Fibroblast of lung (primary cell): ENCODE results near the gene TXNRD2. TPM values are rescaled to one million over a fixed set of nuclear protein-coding genes. Genes with fewer than 3 reads are reported as not detected.

ENCODE experiments used
- DNase-seq, 2 donors: peaks; one replicate each; pipeline versions ENCODE4 v3.0.0 to v3.0.0-alpha.2; 2010; ENCODE audit warnings: low read depth in 2 of 2
- H2AFZ ChIP-seq: 2 replicates; pipeline ENCODE4 v1.5.1; 2012; ENCODE audit warnings: low read length, control low read depth, inconsistent platforms
- H3K27ac ChIP-seq: 2 replicates; pipeline ENCODE4 v1.5.1; 2011; ENCODE audit warnings: low read length, control low read depth; ENCODE audit not compliant: insufficient read depth
- H3K27me3 ChIP-seq: 2 replicates; pipeline ENCODE4 v1.5.1; 2011; ENCODE audit warnings: mild to moderate bottlenecking, low read length; ENCODE audit not compliant: control insufficient read depth, insufficient read depth
- H3K36me3 ChIP-seq: 2 replicates; pipeline ENCODE4 v1.5.1; 2011; ENCODE audit warnings: low read length; ENCODE audit not compliant: control insufficient read depth, insufficient read depth
- H3K4me1 ChIP-seq: 2 replicates; pipeline ENCODE4 v1.5.1; 2011; ENCODE audit warnings: low read length; ENCODE audit not compliant: control insufficient read depth, insufficient read depth; ENCODE audit errors: extremely low read depth
- H3K4me2 ChIP-seq: 2 replicates; pipeline ENCODE4 v1.5.1; 2011; ENCODE audit warnings: low read length, control low read depth; ENCODE audit not compliant: insufficient read depth; ENCODE audit errors: extremely low read depth
- H3K4me3 ChIP-seq, 4 experiments: fragments of 200-600 bp in 1 of 4; sonication (generic) in 1 of 4; replicated peaks in 1 of 4; 2 replicates each; pipeline ENCODE4 v1.5.1; 2011 to 2016; ENCODE audit warnings: low read length in 4 of 4, low read depth in 3 of 4, mild to moderate bottlenecking in 3 of 4, control low read depth in 2 of 4, inconsistent platforms in 1 of 4, mixed read lengths in 1 of 4; ENCODE audit not compliant: insufficient read depth in 1 of 4; ENCODE audit errors: control extremely low read depth in 1 of 4
- H3K79me2 ChIP-seq: 2 replicates; pipeline ENCODE4 v1.5.1; 2012; ENCODE audit warnings: mild to moderate bottlenecking, low read length, inconsistent platforms; ENCODE audit not compliant: control insufficient read depth, insufficient read depth
- H3K9ac ChIP-seq: 2 replicates; pipeline ENCODE4 v1.5.1; 2011; ENCODE audit warnings: mild to moderate bottlenecking, low read length, control low read depth; ENCODE audit not compliant: insufficient read depth
- H3K9me3 ChIP-seq: 2 replicates; pipeline ENCODE4 v1.5.1; 2012; ENCODE audit warnings: low read depth, low read length; ENCODE audit not compliant: control insufficient read depth, insufficient read depth
- H4K20me1 ChIP-seq: 2 replicates; pipeline ENCODE4 v1.5.1; 2011; ENCODE audit warnings: low read length; ENCODE audit not compliant: control insufficient read depth, insufficient read depth; ENCODE audit errors: extremely low read depth
- EZH2 ChIP-seq: IDR thresholded peaks from 2 replicates; pipeline ENCODE4 v1.5.1; 2012; ENCODE audit warnings: low read length, control low read depth, mild to moderate bottlenecking; ENCODE audit errors: missing control alignments
- polyA plus RNA-seq, 2 donors: library from polyadenylated mRNA; depleted of rRNA in 1 of 2; stranded (reverse) in 1 of 2; unstranded in 1 of 2; fragments of >200 nt; gene quantifications; 2 replicates each; pipeline ENCODE4 v1.2.1, GENCODE V29; 2011 to 2012; ENCODE audit warnings: missing spikeins in 1 of 2
- total RNA-seq: library from RNA; depleted of rRNA; stranded (reverse); fragments of >200 nt; gene quantifications from 2 replicates; pipeline ENCODE4 v1.2.1, GENCODE V29; 2014
- TF ChIP-seq, protein P1 (sequence below), 2 donors: IDR thresholded peaks in 1 of 2; conservative IDR thresholded peaks in 1 of 2; 1 replicate in 1 of 2; 2 replicates in 1 of 2; pipeline ENCODE4 v1.5.1; 2011 to 2012; ENCODE audit warnings: low read length in 2 of 2, control low read depth in 1 of 2, inconsistent platforms in 1 of 2, low read depth in 1 of 2, mild to moderate bottlenecking in 1 of 2

The TXNRD2 gene
- total and polyA plus RNA-seq, 2 donors (not counting 1 experiment from before 2014, with no cell fraction given), result 13.2 to 30.7 TPM

DNA sequence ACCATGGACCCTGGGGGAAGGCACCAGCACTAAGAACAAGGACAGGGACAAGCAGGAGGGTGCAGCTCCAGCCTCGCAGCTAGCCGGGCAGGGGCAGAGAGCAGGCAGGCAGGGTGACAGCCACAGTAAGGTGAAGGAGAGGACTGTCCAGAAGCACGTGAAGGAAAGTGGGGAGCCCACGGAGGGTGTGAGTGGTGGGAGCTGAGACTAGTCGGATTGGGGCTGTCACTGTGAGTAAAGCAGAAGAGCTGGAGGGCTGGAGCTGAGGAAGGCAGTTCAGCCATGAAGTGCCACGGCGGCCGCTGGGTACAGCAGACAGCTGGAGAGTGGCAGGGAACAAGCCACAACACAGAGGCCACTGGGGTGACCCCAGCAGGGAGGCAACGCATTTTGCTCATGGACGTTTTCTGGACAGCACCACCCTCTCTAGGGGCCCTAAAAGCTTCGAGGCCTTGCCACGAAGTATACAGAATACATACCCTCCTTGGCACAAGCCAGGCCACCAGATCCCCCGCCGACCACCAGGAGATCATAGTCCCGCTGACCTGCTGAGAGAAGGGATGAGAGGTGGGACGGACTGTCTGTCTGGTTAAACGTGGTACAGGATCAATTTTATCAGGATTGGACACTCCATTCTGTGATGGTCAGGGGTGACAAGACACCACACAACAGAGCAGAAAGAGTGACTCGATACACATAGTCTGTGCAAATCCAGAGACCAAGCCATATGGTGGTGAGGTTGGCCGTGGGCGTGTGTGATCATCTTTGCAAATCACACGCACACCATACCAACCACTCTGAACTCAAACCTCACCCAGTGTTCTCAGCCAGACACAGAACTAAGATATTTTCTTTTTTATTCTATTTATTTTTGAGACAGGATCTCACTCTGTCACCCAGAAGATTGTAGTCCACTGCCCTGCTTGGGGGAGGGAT is 10.8 kb downstream of the TXNRD2 start:
- Histone ChIP-seq H3K4me2 (no peak overlapping the region), H3K9me3 (no peaks in the 10 kb centered on the region), H3K36me3 (no peaks in the 10 kb centered on the region), H3K27ac (no peak overlapping the region), H3K4me1 (no peaks in the 10 kb centered on the region), H3K9ac (no peak overlapping the region), H2AFZ (no peak overlapping the region), H3K4me3 (no peak overlapping the region), H4K20me1 (no peaks in the 10 kb centered on the region), H3K79me2 (no peaks in the 10 kb centered on the region), H3K27me3 (no peaks in the 10 kb centered on the region)
- DNase-seq, result no peak
- no peak for TF ChIP-seq EZH2
- TF ChIP-seq, protein P1, sequence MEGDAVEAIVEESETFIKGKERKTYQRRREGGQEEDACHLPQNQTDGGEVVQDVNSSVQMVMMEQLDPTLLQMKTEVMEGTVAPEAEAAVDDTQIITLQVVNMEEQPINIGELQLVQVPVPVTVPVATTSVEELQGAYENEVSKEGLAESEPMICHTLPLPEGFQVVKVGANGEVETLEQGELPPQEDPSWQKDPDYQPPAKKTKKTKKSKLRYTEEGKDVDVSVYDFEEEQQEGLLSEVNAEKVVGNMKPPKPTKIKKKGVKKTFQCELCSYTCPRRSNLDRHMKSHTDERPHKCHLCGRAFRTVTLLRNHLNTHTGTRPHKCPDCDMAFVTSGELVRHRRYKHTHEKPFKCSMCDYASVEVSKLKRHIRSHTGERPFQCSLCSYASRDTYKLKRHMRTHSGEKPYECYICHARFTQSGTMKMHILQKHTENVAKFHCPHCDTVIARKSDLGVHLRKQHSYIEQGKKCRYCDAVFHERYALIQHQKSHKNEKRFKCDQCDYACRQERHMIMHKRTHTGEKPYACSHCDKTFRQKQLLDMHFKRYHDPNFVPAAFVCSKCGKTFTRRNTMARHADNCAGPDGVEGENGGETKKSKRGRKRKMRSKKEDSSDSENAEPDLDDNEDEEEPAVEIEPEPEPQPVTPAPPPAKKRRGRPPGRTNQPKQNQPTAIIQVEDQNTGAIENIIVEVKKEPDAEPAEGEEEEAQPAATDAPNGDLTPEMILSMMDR (conservative IDR thresholded peaks at IDR 0.05 in 1 of 2, IDR thresholded peaks at IDR 0.05 in 1 of 2; ENCODE audit: low read depth in 1 of 2, low read length in 2 of 2), result no peak

DNA sequence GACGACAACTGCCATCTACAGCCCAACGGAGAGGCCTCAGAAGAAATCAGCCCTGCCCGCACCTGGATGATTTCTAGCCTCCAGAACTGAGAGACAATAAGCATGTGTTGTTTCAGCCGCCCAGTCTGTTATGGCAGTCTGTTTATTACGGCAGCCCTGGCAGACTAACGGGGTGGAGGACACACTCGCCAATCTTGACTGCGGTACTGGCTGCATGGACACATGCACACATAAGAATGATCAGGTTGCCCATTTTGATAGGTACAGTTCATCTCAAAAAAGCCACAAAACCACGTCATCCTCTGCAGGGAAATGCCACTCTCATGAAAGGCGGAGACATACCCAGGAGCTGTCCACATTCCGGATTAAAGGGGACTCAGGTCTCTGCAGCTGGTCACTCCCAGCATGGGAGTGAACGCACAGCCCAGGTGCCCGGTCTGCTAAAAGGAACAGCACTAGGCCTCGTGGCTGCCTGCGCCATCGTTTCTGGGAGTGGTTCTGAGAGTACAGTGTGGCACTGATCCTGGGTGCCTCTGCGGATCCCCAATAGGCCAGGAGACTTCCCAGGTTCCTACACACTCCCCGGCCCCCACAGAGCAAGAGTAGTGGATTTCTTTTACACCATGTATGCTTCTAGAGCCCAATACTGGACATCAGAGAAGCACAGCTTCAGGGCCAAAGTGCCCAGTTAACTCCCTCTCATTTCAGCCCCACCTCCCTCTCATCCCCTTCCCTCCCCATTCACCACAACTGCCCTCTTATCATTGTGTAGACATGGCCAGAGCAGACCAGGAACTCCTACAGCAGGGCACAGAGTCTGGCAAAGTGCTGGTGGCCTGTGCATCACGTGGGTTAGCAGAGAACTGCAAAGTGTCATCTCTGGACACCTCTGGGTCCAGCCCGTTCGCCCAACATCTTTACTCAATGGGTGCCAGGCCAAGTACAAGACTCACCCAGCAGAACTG is 11.8 kb downstream of the TXNRD2 start:
- Histone ChIP-seq H3K79me2 (no peaks in the 10 kb centered on the region), H3K27me3 (no peaks in the 10 kb centered on the region), H3K36me3 (no peaks in the 10 kb centered on the region), H3K27ac (no peak overlapping the region), H2AFZ (no peak overlapping the region), H3K9me3 (no peaks in the 10 kb centered on the region), H3K4me1 (no peaks in the 10 kb centered on the region), H3K9ac (no peak overlapping the region), H3K4me2 (no peak overlapping the region), H3K4me3 (no peak overlapping the region), H4K20me1 (no peaks in the 10 kb centered on the region)
- no peak for TF ChIP-seq EZH2
- TF ChIP-seq, protein P1 (conservative IDR thresholded peaks at IDR 0.05 in 1 of 2, IDR thresholded peaks at IDR 0.05 in 1 of 2; ENCODE audit: low read depth in 1 of 2, low read length in 2 of 2), result no peak
- DNase-seq, result no peak

DNA sequence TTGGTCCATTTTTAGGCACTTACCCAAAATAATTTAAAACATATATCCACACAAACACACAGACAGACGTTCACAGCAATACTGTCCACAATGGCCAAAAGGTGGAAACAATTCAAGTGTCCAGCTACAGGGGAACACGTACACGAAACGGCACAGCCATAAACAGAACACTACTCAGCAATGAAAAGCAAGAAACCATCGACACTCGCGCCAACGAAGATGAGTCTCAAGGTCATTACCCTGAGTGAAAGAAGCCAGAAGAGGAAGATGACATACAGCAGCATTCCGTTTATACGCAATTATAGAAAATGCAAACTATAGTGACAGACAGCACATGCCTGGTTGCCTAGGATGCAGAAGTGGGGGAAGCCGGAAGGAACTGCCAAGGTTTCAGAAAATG is 13.4 kb downstream of the TXNRD2 start:
- no peaks in the 10 kb centered on the region for H4K20me1 ChIP-seq
- no peak overlapping the region for H2AFZ ChIP-seq
- H3K79me2 ChIP-seq, result no peaks in the 10 kb centered on the region
- no peak for TF ChIP-seq EZH2
- TF ChIP-seq, protein P1 (conservative IDR thresholded peaks at IDR 0.05 in 1 of 2, IDR thresholded peaks at IDR 0.05 in 1 of 2; ENCODE audit: low read depth in 1 of 2, low read length in 2 of 2), result no peak
- no peak overlapping the region for H3K4me3 ChIP-seq
- no peaks in the 10 kb centered on the region for H3K9me3 ChIP-seq
- H3K27ac ChIP-seq, result no peak overlapping the region
- H3K4me1 ChIP-seq, result no peaks in the 10 kb centered on the region
- DNase-seq, result no peak
- H3K9ac ChIP-seq, result no peak overlapping the region
- no peak overlapping the region for H3K4me2 ChIP-seq
- H3K27me3 ChIP-seq, result no peaks in the 10 kb centered on the region
- no peaks in the 10 kb centered on the region for H3K36me3 ChIP-seq
